Frontal cortex (tissue), 4 donors: Measurements from ENCODE around the gene GPI. TPM values are rescaled to one million over a fixed set of nuclear protein-coding genes. Genes with fewer than 3 reads are reported as not detected.
A peak's percentile ranks its signal among the peaks of the same experiment; 100 is the strongest.
"Not testable (repeated sequence)": the region's sequence is repeated elsewhere in the genome, so short reads cannot be mapped to it uniquely, and the experiment has no call there.

Experiments
- DNase-seq, 2 donors: peaks; one replicate each; pipeline ENCODE4 v3.0.0; 2012; ENCODE audit warnings: low spot score in 2 of 2
- FAIRE-seq: peaks from 2 replicates; lab custom pipeline; 2012; peaks lifted over from hg19 to GRCh38; lab: Jason Lieb, UNC
- total RNA-seq: library from RNA; depleted of rRNA; stranded (reverse); fragments of >200 nt; gene quantifications from one replicate; pipeline ENCODE4 v1.2.3, GENCODE V29; 2014
- donor health status: control.
- donor health status: control.
- donor health status: control.

Gene GPI
- 98.2 TPM for total RNA-seq

GRCh38 chr19:34364830-34365462 is at the start of gene GPI:
Gene GPI, plus strand, starts transcription at chr19:34365196. Its CDS starts 71 bp downstream, at chr19:34365267.
- FAIRE-seq (no peak), DNase-seq (peak; percentile 78 to 80)

- DNase-seq (no peak), FAIRE-seq (no peak)
Observed at GRCh38 chr19:34316247-34316646, 48.7 kb upstream of the GPI start.

GRCh38 chr19:34316741-34317301 is 48.2 kb upstream of the GPI start:
- DNase-seq = no peak
- FAIRE-seq = no peak

- FAIRE-seq (no peak), DNase-seq (no peak)
Observed at GRCh38 chr19:34317311-34317927, 47.6 kb upstream of the GPI start.

GRCh38 chr19:34319230-34319585 is 45.8 kb upstream of the GPI start:
- FAIRE-seq = no peak

GRCh38 chr19:34319785-34320184 is 45.2 kb upstream of the GPI start:
- FAIRE-seq (no peak), DNase-seq (no peak)

More at GRCh38 chr19:34319230-34319585, 45.8 kb upstream of the GPI start:
- no peak for DNase-seq

GRCh38 chr19:34320277-34320676 is 44.7 kb upstream of the GPI start:
- FAIRE-seq (no peak), DNase-seq (no peak)

GRCh38 chr19:34321735-34322134 is 43.3 kb upstream of the GPI start:
- DNase-seq (no peak), FAIRE-seq (no peak)

- FAIRE-seq (no peak), DNase-seq (no peak)
Observed at GRCh38 chr19:34323433-34324204, 41.4 kb upstream of the GPI start.

GRCh38 chr19:34324320-34324719 is 40.7 kb upstream of the GPI start:
- FAIRE-seq (no peak), DNase-seq (no peak)

- DNase-seq = no peak
- FAIRE-seq = no peak
Observed at GRCh38 chr19:34325181-34325580, 39.8 kb upstream of the GPI start.

GRCh38 chr19:34325981-34326787 is 38.8 kb upstream of the GPI start:
- no peak for FAIRE-seq
- no peak for DNase-seq

- no peak for FAIRE-seq
Observed at GRCh38 chr19:34327851-34328250, 37.1 kb upstream of the GPI start.

GRCh38 chr19:34328982-34329381 is 36.0 kb upstream of the GPI start:
- FAIRE-seq (no peak), DNase-seq (no peak)

More at GRCh38 chr19:34327851-34328250, 37.1 kb upstream of the GPI start:
- no peak for DNase-seq

- DNase-seq = no peak
- FAIRE-seq = no peak
Observed at GRCh38 chr19:34330116-34330515, 34.9 kb upstream of the GPI start.

GRCh38 chr19:34330596-34330995 is 34.4 kb upstream of the GPI start:
- not testable (repeated sequence) for FAIRE-seq, DNase-seq

GRCh38 chr19:34331596-34331995 is 33.4 kb upstream of the GPI start:
- not testable (repeated sequence) for FAIRE-seq, DNase-seq

- FAIRE-seq = no peak
- DNase-seq = no peak
Observed at GRCh38 chr19:34332027-34332760, 32.8 kb upstream of the GPI start.

GRCh38 chr19:34335914-34336313 is 29.1 kb upstream of the GPI start:
- no peak for FAIRE-seq

More at GRCh38 chr19:34335914-34336313, 29.1 kb upstream of the GPI start:
- DNase-seq = no peak
